Measurements from ENCODE around the gene PNLDC1. TPM values are rescaled to one million over a fixed set of nuclear protein-coding genes. Genes with fewer than 3 reads are reported as not detected.

The PNLDC1 gene
- total RNA-seq, 3 donors from 2014 or later: 0.29 to 0.66 TPM; not detected in 1

GRCh38 chr6:159865226-159865920 lies 65.3 kb downstream of the PNLDC1 start:
- H3K9me3 ChIP-seq: no peaks in the 10 kb centered on the region
- DNase-seq (ENCODE audit: low spot score in 2 of 2): no peak
- no peaks in the 10 kb centered on the region for H3K4me1 ChIP-seq
- H3K27ac ChIP-seq: no peak overlapping the region
- H3K4me3 ChIP-seq: no peak overlapping the region
- H3K36me3 ChIP-seq: no peaks in the 10 kb centered on the region
- TF ChIP-seq POLR2A (IDR thresholded peaks at IDR 0.05) (no peak), CTCF (IDR thresholded peaks at IDR 0.05) (no peak), POLR2AphosphoS5 (IDR thresholded peaks at IDR 0.05) (no peak)
- H3K27me3 ChIP-seq: no peaks in the 10 kb centered on the region
- intact Hi-C loops (cut with DNase I; ENCODE audit: low total_unique reads): no loop called here

GRCh38 chr6:159866286-159867247 lies 66.5 kb downstream of the PNLDC1 start:
- H3K36me3 ChIP-seq: no peaks in the 10 kb centered on the region
- H3K4me3 ChIP-seq: no peak overlapping the region
- H3K4me1 ChIP-seq: no peaks in the 10 kb centered on the region
- intact Hi-C loops (cut with DNase I; ENCODE audit: low total_unique reads): no loop called here
- H3K27me3 ChIP-seq: no peaks in the 10 kb centered on the region
- H3K9me3 ChIP-seq: no peaks in the 10 kb centered on the region
- H3K27ac ChIP-seq: no peak overlapping the region
- DNase-seq (ENCODE audit: low spot score in 2 of 2): no peak
- TF ChIP-seq CTCF (IDR thresholded peaks at IDR 0.05) (no peak), POLR2A (IDR thresholded peaks at IDR 0.05) (no peak), POLR2AphosphoS5 (IDR thresholded peaks at IDR 0.05) (no peak)

Other genes with a start within 250 kb of the PNLDC1 start
- 1,000 to 10,000 TPM in 2 of 3 donors, 100 to 1,000 TPM in 1; 999 to 1,273 (median 1,163) TPM for gene SOD2, start 107.0 kb upstream of the PNLDC1 start, total RNA-seq
- gene WTAP, start 72.8 kb upstream of the PNLDC1 start, total RNA-seq: 100 to 1,000 TPM; 115 to 153 (median 116) TPM
- gene ACAT2, start 38.2 kb upstream of the PNLDC1 start, total RNA-seq: 10 to 100 TPM in 2 of 3 donors, 1 to 10 TPM in 1; 9.4 to 10.5 (median 10.1) TPM
- gene TCP1, start 10.7 kb upstream of the PNLDC1 start, total RNA-seq: 100 to 1,000 TPM; 119 to 151 (median 137) TPM
- 10 to 100 TPM; 52.8 to 72.9 (median 68.2) TPM for gene MRPL18, start 9.8 kb upstream of the PNLDC1 start, total RNA-seq
- gene MAS1, start 90.7 kb downstream of the PNLDC1 start, total RNA-seq: not detected
- 100 to 1,000 TPM in 1 of 3 donors, 10 to 100 TPM in 2; 60.4 to 112 (median 81.0) TPM for gene IGF2R, start 168.8 kb downstream of the PNLDC1 start, total RNA-seq